Measurements from ENCODE around the gene IZUMO1. TPM values are rescaled to one million over a fixed set of nuclear protein-coding genes. Genes with fewer than 3 reads are reported as not detected.
A peak's percentile ranks its signal among the peaks of the same experiment; 100 is the strongest.

IZUMO1 gene
- total and polyA plus RNA-seq, 2 of the 13 experiments (the other 11 are each of a cell fraction or from before 2014, with no cell fraction given), result 0.07 to 0.22 TPM

- peak; percentile 47; the same call in 1 of the 2 replicates for TF ChIP-seq ZNF747 (CRISPR knock-in tag; IDR thresholded peaks at IDR 0.05; ENCODE audit: borderline replicate concordance)
- no peak for TF ChIP-seq ELK4 (CRISPR knock-in tag; IDR thresholded peaks at IDR 0.05; ENCODE audit: borderline replicate concordance)
- TF ChIP-seq ARHGAP35 (CRISPR knock-in tag; IDR thresholded peaks at IDR 0.05; ENCODE audit: borderline replicate concordance), result 0 out of 2 replicates have a peak, but pooled peaks have one; percentile 36
- no peak for TF ChIP-seq ZMYM3 (CRISPR knock-in tag; IDR thresholded peaks at IDR 0.05)
- no peak for TF ChIP-seq RELA (CRISPR knock-in tag; IDR thresholded peaks at IDR 0.05)
- TF ChIP-seq ETS1 (CRISPR knock-in tag; IDR thresholded peaks at IDR 0.05), result no peak
- peak; percentile 47; the same call in 1 of the 2 replicates for TF ChIP-seq SALL2 (CRISPR knock-in tag; IDR thresholded peaks at IDR 0.05)
- no peak for TF ChIP-seq ZBTB39 (CRISPR knock-in tag; IDR thresholded peaks at IDR 0.05)
- no peak for TF ChIP-seq PRPF4 (IDR thresholded peaks at IDR 0.05; ENCODE audit: low read depth, low read length, poor library complexity, severe bottlenecking)
- TF ChIP-seq MIER3 (CRISPR knock-in tag; IDR thresholded peaks at IDR 0.05; ENCODE audit: borderline replicate concordance), result no peak; the same call in 1 of the 2 replicates
- no peak; the same call in 1 of the 2 replicates for TF ChIP-seq HCFC1 (IDR thresholded peaks at IDR 0.05; ENCODE audit: low read depth, low read length)
- TF ChIP-seq TEF (CRISPR knock-in tag; IDR thresholded peaks at IDR 0.05), result no peak
- TF ChIP-seq ERF (CRISPR knock-in tag; IDR thresholded peaks at IDR 0.05), result no peak; the same call in none of the 2 replicates
- TF ChIP-seq RFXAP (CRISPR knock-in tag; IDR thresholded peaks at IDR 0.05; ENCODE audit: borderline replicate concordance), result peak; percentile 82; the same call in 1 of the 2 replicates
- TF ChIP-seq MTA3 (CRISPR knock-in tag; IDR thresholded peaks at IDR 0.05), result no peak
- TF ChIP-seq ZNF646 (CRISPR knock-in tag; IDR thresholded peaks at IDR 0.05), result no peak
Observed at GRCh38 chr19:48713864-48714755, 32.6 kb downstream of the IZUMO1 start (continued).

Data from HepG2 (cell line).